ENCODE results near the gene CLCNKB. TPM values are rescaled to one million over a fixed set of nuclear protein-coding genes. Genes with fewer than 3 reads are reported as not detected.

CLCNKB gene
- total RNA-seq, 1 donor from 2014 or later, result 0.64 TPM

GRCh38 chr1:16011936-16012589 is 31.5 kb upstream of the CLCNKB start:
- no peaks in the 10 kb centered on the region for H3K27me3 ChIP-seq (ENCODE audit: insufficient read depth, low read length)
- TF ChIP-seq CTCF (IDR thresholded peaks at IDR 0.05; ENCODE audit: insufficient read depth, low read depth, low read length) (no peak), EZH2 (IDR thresholded peaks at IDR 0.05; ENCODE audit: insufficient read depth, low read length) (no peak)
- no peak overlapping the region for H3K4me3 ChIP-seq (ENCODE audit: insufficient read depth, low read depth, low read length)
- H3K9me3 ChIP-seq (ENCODE audit: insufficient read depth, low read depth, low read length), result no peaks in the 10 kb centered on the region
- H2AFZ ChIP-seq (ENCODE audit: low read depth, low read length), result no peak overlapping the region
- Mint-ChIP-seq H3K4me3 (ENCODE audit: unreplicated experiment) (no peak overlapping the region), H3K27me3 (ENCODE audit: low read depth, unreplicated experiment) (peaks cover 2% of the 10 kb centered on the region), H3K9me3 (ENCODE audit: unreplicated experiment) (peaks cover 4% of the 10 kb centered on the region), H3K36me3 (ENCODE audit: low read depth, unreplicated experiment) (no peaks in the 10 kb centered on the region), H3K4me1 (ENCODE audit: low read depth, unreplicated experiment) (peaks cover 13% of the 10 kb centered on the region), H3K27ac (ENCODE audit: unreplicated experiment) (no peak overlapping the region)
- FAIRE-seq (no peak), DNase-seq (ENCODE audit: low read depth) (no peak)
- peaks cover 23% of the 10 kb centered on the region for H3K4me1 ChIP-seq (ENCODE audit: insufficient read depth, low read length)
- H3K9ac ChIP-seq (ENCODE audit: low read length), result peak overlapping the region; percentile 77
- no peaks in the 10 kb centered on the region for H3K36me3 ChIP-seq (ENCODE audit: insufficient read depth, low read length)
- H3K4me2 ChIP-seq (ENCODE audit: low read length), result peak overlapping the region; percentile 83
- H4K20me1 ChIP-seq (ENCODE audit: insufficient read depth, low read length), result no peaks in the 10 kb centered on the region
- no peak overlapping the region for H3K27ac ChIP-seq (ENCODE audit: low read depth, low read length)
- H3K79me2 ChIP-seq (ENCODE audit: insufficient read depth, low read length), result no peaks in the 10 kb centered on the region

GRCh38 chr1:16012590-16013219 is 30.9 kb upstream of the CLCNKB start:
- Histone ChIP-seq H4K20me1 (ENCODE audit: insufficient read depth, low read length) (no peaks in the 10 kb centered on the region), H3K9me3 (ENCODE audit: insufficient read depth, low read depth, low read length) (no peaks in the 10 kb centered on the region), H3K9ac (ENCODE audit: low read length) (peak overlapping the region; percentile 77), H3K4me2 (ENCODE audit: low read length) (peak overlapping the region; percentile 83), H2AFZ (ENCODE audit: low read depth, low read length) (peak overlapping the region; percentile 63), H3K79me2 (ENCODE audit: insufficient read depth, low read length) (no peaks in the 10 kb centered on the region), H3K36me3 (ENCODE audit: insufficient read depth, low read length) (no peaks in the 10 kb centered on the region), H3K27me3 (ENCODE audit: insufficient read depth, low read length) (no peaks in the 10 kb centered on the region), H3K4me1 (ENCODE audit: insufficient read depth, low read length) (peaks cover 24% of the 10 kb centered on the region), H3K27ac (ENCODE audit: low read depth, low read length) (peak overlapping the region; percentile 31), H3K4me3 (ENCODE audit: insufficient read depth, low read depth, low read length) (peak overlapping the region; percentile 41)
- peak; percentile 59 for DNase-seq (ENCODE audit: low read depth)
- FAIRE-seq, result no peak
- peak overlapping the region; percentile 18 for H3K27ac Mint-ChIP-seq (ENCODE audit: unreplicated experiment)
- H3K4me1 Mint-ChIP-seq (ENCODE audit: low read depth, unreplicated experiment), result peaks cover 12% of the 10 kb centered on the region
- no peaks in the 10 kb centered on the region for H3K36me3 Mint-ChIP-seq (ENCODE audit: low read depth, unreplicated experiment)
- no peak for TF ChIP-seq CTCF (IDR thresholded peaks at IDR 0.05; ENCODE audit: insufficient read depth, low read depth, low read length)
- TF ChIP-seq EZH2 (IDR thresholded peaks at IDR 0.05; ENCODE audit: insufficient read depth, low read length), result no peak
- peaks cover 2% of the 10 kb centered on the region for H3K27me3 Mint-ChIP-seq (ENCODE audit: low read depth, unreplicated experiment)
- H3K9me3 Mint-ChIP-seq (ENCODE audit: unreplicated experiment), result peaks cover 4% of the 10 kb centered on the region
- peak overlapping the region; percentile 14 for H3K4me3 Mint-ChIP-seq (ENCODE audit: unreplicated experiment)
